ENCODE data around the gene CEP128.

The CEP128 gene

DNA sequence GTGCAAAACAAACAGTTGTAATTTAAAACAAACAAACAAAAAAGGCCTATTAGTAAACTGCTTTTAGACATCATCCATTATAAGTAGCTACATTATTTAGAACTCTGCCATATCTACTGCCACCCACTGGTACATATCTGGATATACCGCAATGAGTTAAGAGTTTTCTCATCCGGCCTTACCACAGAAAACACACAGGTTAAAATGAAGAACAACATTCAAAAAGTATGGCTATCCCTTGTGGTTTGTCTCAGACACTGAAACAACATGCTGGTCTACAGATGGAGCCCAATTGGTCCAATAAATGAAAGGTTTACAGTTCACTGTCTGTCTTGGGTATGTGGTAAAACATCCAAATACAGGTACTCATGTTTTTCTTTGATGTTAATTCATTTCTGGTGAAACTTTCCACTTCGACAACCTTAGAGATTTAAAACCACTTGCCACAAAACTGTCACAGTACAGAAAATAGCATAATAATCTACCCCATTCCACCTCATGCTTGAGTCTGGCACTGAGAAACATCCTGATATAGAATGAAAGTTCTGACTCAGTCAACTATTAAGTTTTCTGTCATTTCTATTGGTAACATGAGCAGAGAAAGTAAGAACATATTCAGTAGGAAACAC is 354.3 kb downstream of the CEP128 start:
- no peak overlapping the region for H3K4me3 ChIP-seq (ENCODE audit: low read depth, low read length)
- no peak overlapping the region for H3K27ac ChIP-seq (ENCODE audit: low read depth, low read length)
- peaks cover 13% of the 10 kb centered on the region for H3K4me1 ChIP-seq (ENCODE audit: control insufficient read depth, insufficient read depth, low read length, unreplicated experiment)
- H3K79me2 ChIP-seq (ENCODE audit: control insufficient read depth, insufficient read depth, low read length, unreplicated experiment): no peaks in the 10 kb centered on the region
- H2AFZ ChIP-seq (ENCODE audit: low read length, unreplicated experiment): no peak overlapping the region
- no peaks in the 10 kb centered on the region for H3K27me3 ChIP-seq (ENCODE audit: insufficient read depth, low read length)
- no peaks in the 10 kb centered on the region for H3K36me3 ChIP-seq (ENCODE audit: insufficient read depth, low read length)

DNA sequence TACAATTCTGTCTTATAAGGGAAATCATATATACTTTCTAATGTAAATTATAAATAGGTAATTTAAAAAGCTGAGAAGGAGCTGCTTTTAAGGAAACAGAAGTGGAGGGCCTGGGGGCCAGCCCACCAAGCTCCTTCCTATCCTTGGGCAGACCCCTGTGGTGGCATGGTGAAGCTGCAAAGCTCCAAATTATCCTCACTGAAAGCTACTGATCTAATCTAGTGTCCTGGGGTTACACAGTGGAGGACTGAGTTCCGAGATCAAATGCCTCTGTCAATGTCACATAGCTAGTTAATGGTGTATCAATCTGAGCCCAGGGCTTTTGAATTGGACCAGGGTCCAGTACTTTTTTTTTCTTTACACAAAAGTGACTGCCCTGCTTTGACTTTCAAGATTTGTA is 355.4 kb downstream of the CEP128 start:
- H2AFZ ChIP-seq (ENCODE audit: low read length, unreplicated experiment): no peak overlapping the region
- no peaks in the 10 kb centered on the region for H3K79me2 ChIP-seq (ENCODE audit: control insufficient read depth, insufficient read depth, low read length, unreplicated experiment)
- H3K27ac ChIP-seq (ENCODE audit: low read depth, low read length): no peak overlapping the region
- H3K4me1 ChIP-seq (ENCODE audit: control insufficient read depth, insufficient read depth, low read length, unreplicated experiment): peaks cover 13% of the 10 kb centered on the region
- H3K27me3 ChIP-seq (ENCODE audit: insufficient read depth, low read length): no peaks in the 10 kb centered on the region
- H3K36me3 ChIP-seq (ENCODE audit: insufficient read depth, low read length): no peaks in the 10 kb centered on the region
- no peak overlapping the region for H3K4me3 ChIP-seq (ENCODE audit: low read depth, low read length)

- H2AFZ ChIP-seq (ENCODE audit: low read length, unreplicated experiment): no peak overlapping the region
- H3K27me3 ChIP-seq (ENCODE audit: insufficient read depth, low read length): no peaks in the 10 kb centered on the region
- peaks cover 13% of the 10 kb centered on the region for H3K4me1 ChIP-seq (ENCODE audit: control insufficient read depth, insufficient read depth, low read length, unreplicated experiment)
- H3K36me3 ChIP-seq (ENCODE audit: insufficient read depth, low read length): no peaks in the 10 kb centered on the region
- no peaks in the 10 kb centered on the region for H3K79me2 ChIP-seq (ENCODE audit: control insufficient read depth, insufficient read depth, low read length, unreplicated experiment)
- no peak overlapping the region for H3K4me3 ChIP-seq (ENCODE audit: low read depth, low read length)
- no peak overlapping the region for H3K27ac ChIP-seq (ENCODE audit: low read depth, low read length)
Observed at GRCh38 chr14:80585506-80585835, 356.1 kb downstream of the CEP128 start.

GRCh38 chr14:80584744-80585505 is 356.6 kb downstream of the CEP128 start:
- no peaks in the 10 kb centered on the region for H3K79me2 ChIP-seq (ENCODE audit: control insufficient read depth, insufficient read depth, low read length, unreplicated experiment)
- no peak overlapping the region for H3K27ac ChIP-seq (ENCODE audit: low read depth, low read length)

GRCh38 chr14:80577599-80577998 is 363.9 kb downstream of the CEP128 start:
- no peaks in the 10 kb centered on the region for H3K79me2 ChIP-seq (ENCODE audit: control insufficient read depth, insufficient read depth, low read length, unreplicated experiment)
- H3K4me1 ChIP-seq (ENCODE audit: control insufficient read depth, insufficient read depth, low read length, unreplicated experiment): no peaks in the 10 kb centered on the region
- H3K36me3 ChIP-seq (ENCODE audit: insufficient read depth, low read length): no peaks in the 10 kb centered on the region
- no peaks in the 10 kb centered on the region for H3K27me3 ChIP-seq (ENCODE audit: insufficient read depth, low read length)
- no peak overlapping the region for H3K27ac ChIP-seq (ENCODE audit: low read depth, low read length)
- no peak overlapping the region for H3K4me3 ChIP-seq (ENCODE audit: low read depth, low read length)
- H2AFZ ChIP-seq (ENCODE audit: low read length, unreplicated experiment): no peak overlapping the region

More at GRCh38 chr14:80584744-80585505, 356.6 kb downstream of the CEP128 start:
- Histone ChIP-seq H3K4me3 (ENCODE audit: low read depth, low read length) (no peak overlapping the region), H3K36me3 (ENCODE audit: insufficient read depth, low read length) (no peaks in the 10 kb centered on the region), H3K4me1 (ENCODE audit: control insufficient read depth, insufficient read depth, low read length, unreplicated experiment) (peaks cover 13% of the 10 kb centered on the region), H2AFZ (ENCODE audit: low read length, unreplicated experiment) (no peak overlapping the region), H3K27me3 (ENCODE audit: insufficient read depth, low read length) (no peaks in the 10 kb centered on the region)

DNA sequence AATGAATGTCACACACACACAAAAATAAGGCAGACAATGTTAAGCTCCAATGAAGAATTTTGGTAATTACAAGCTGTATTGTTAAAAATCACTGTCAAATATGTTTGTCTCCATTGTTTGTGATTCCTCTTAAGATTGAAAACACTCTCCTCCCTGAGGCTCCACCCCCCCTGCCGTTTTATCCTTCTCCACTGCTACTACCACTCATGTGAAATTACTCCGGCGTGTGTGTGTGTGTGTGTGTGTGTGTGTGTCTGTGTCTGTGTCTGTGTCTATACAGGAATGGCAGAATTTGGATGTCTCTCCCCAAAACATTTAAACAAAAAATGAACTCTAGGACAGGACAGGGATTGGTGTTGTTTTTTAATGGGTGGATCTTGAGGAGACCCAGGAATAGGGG is 365.1 kb downstream of the CEP128 start:
- H3K36me3 ChIP-seq (ENCODE audit: insufficient read depth, low read length): no peaks in the 10 kb centered on the region
- no peak overlapping the region for H3K27ac ChIP-seq (ENCODE audit: low read depth, low read length)
- no peaks in the 10 kb centered on the region for H3K4me1 ChIP-seq (ENCODE audit: control insufficient read depth, insufficient read depth, low read length, unreplicated experiment)
- H2AFZ ChIP-seq (ENCODE audit: low read length, unreplicated experiment): no peak overlapping the region
- H3K27me3 ChIP-seq (ENCODE audit: insufficient read depth, low read length): no peaks in the 10 kb centered on the region
- H3K79me2 ChIP-seq (ENCODE audit: control insufficient read depth, insufficient read depth, low read length, unreplicated experiment): no peaks in the 10 kb centered on the region
- no peak overlapping the region for H3K4me3 ChIP-seq (ENCODE audit: low read depth, low read length)

DNA sequence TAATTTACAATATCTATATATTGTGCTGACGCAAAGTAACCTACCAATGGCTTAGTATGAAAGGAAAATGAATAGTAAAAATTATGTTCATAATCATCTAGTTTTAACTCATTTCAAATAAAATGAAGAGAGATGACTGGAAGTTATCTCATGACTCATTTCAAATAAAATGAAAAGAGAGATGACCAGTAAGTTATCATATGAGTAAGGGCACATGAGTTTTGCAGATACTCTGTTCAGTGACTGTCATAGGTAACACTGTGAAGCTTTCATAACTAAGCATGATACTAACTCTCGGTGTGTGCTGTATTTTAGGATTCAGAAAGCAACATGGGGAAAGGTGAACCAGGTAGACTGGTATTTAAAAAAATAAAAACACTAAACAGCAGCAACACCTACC is 365.8 kb downstream of the CEP128 start:
- Histone ChIP-seq H3K27me3 (ENCODE audit: insufficient read depth, low read length) (no peaks in the 10 kb centered on the region), H3K36me3 (ENCODE audit: insufficient read depth, low read length) (no peaks in the 10 kb centered on the region), H3K4me3 (ENCODE audit: low read depth, low read length) (no peak overlapping the region), H3K27ac (ENCODE audit: low read depth, low read length) (no peak overlapping the region), H3K4me1 (ENCODE audit: control insufficient read depth, insufficient read depth, low read length, unreplicated experiment) (no peaks in the 10 kb centered on the region), H3K79me2 (ENCODE audit: control insufficient read depth, insufficient read depth, low read length, unreplicated experiment) (no peaks in the 10 kb centered on the region), H2AFZ (ENCODE audit: low read length, unreplicated experiment) (no peak overlapping the region)

- Histone ChIP-seq H2AFZ (ENCODE audit: low read length, unreplicated experiment) (no peak overlapping the region), H3K27me3 (ENCODE audit: insufficient read depth, low read length) (no peaks in the 10 kb centered on the region), H3K4me1 (ENCODE audit: control insufficient read depth, insufficient read depth, low read length, unreplicated experiment) (no peaks in the 10 kb centered on the region), H3K79me2 (ENCODE audit: control insufficient read depth, insufficient read depth, low read length, unreplicated experiment) (no peaks in the 10 kb centered on the region), H3K27ac (ENCODE audit: low read depth, low read length) (no peak overlapping the region), H3K4me3 (ENCODE audit: low read depth, low read length) (no peak overlapping the region), H3K36me3 (ENCODE audit: insufficient read depth, low read length) (no peaks in the 10 kb centered on the region)
Observed at GRCh38 chr14:80572666-80573065, 368.9 kb downstream of the CEP128 start.

- no peaks in the 10 kb centered on the region for H3K27me3 ChIP-seq (ENCODE audit: insufficient read depth, low read length)
- H3K4me3 ChIP-seq (ENCODE audit: low read depth, low read length): no peak overlapping the region
- no peaks in the 10 kb centered on the region for H3K36me3 ChIP-seq (ENCODE audit: insufficient read depth, low read length)
- no peak overlapping the region for H2AFZ ChIP-seq (ENCODE audit: low read length, unreplicated experiment)
- no peak overlapping the region for H3K27ac ChIP-seq (ENCODE audit: low read depth, low read length)
- H3K4me1 ChIP-seq (ENCODE audit: control insufficient read depth, insufficient read depth, low read length, unreplicated experiment): no peaks in the 10 kb centered on the region
- no peaks in the 10 kb centered on the region for H3K79me2 ChIP-seq (ENCODE audit: control insufficient read depth, insufficient read depth, low read length, unreplicated experiment)
Observed at GRCh38 chr14:80570930-80571298, 370.6 kb downstream of the CEP128 start.

DNA sequence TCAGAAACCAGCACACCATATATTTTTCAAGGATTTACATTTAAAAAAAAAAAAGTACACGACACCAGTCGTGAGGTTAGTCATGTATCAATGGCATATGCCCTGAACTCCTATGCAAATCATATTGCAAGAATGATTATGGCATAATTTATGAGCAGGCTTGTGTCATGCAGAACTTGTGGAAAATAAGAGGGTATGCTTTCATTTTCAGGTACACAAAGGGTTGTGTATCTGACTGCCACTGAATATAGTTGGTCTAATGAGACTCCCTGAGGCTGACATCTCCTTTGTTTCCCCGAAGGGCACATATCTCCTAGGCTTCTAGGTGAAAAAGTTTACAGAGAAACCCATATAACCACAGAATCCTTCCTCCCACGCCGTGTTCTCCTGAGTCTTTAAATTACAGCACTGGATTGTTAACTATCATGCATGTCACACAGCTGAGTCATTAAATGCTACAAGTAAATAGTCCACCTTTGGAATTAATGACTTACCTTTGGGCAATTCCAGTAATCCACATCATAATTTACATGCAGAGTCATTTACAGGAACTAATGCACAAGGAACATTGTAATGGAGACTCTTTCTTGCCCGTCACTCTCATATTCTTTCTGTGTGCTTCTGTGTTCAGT is 373.5 kb downstream of the CEP128 start:
- no peak overlapping the region for H3K4me3 ChIP-seq (ENCODE audit: low read depth, low read length)
- no peak overlapping the region for H3K27ac ChIP-seq (ENCODE audit: low read depth, low read length)
- no peaks in the 10 kb centered on the region for H3K4me1 ChIP-seq (ENCODE audit: control insufficient read depth, insufficient read depth, low read length, unreplicated experiment)
- no peaks in the 10 kb centered on the region for H3K36me3 ChIP-seq (ENCODE audit: insufficient read depth, low read length)
- H2AFZ ChIP-seq (ENCODE audit: low read length, unreplicated experiment): no peak overlapping the region
- H3K27me3 ChIP-seq (ENCODE audit: insufficient read depth, low read length): no peaks in the 10 kb centered on the region
- no peaks in the 10 kb centered on the region for H3K79me2 ChIP-seq (ENCODE audit: control insufficient read depth, insufficient read depth, low read length, unreplicated experiment)

DNA sequence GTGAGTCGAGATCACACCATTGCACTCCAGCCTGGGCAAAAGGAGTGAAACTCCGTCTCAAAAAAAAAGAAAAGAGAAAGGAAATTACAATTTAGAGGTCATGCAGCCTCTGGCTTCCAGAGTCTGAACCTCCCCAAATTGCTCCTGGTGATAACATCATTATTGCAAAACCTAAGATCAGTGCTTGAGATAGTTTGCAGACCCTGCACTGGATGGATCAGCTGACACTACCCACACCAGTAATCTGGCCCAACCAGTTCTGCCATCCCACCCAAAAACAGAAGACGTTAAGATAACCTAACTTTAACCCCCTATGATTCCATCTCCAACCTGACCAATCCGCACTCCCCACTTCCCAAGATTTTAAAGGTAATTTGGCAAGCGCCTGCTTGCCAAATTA is 376.5 kb downstream of the CEP128 start:
- Histone ChIP-seq H3K36me3 (ENCODE audit: insufficient read depth, low read length) (no peaks in the 10 kb centered on the region), H3K27ac (ENCODE audit: low read depth, low read length) (no peak overlapping the region), H3K4me3 (ENCODE audit: low read depth, low read length) (no peak overlapping the region), H2AFZ (ENCODE audit: low read length, unreplicated experiment) (no peak overlapping the region), H3K79me2 (ENCODE audit: control insufficient read depth, insufficient read depth, low read length, unreplicated experiment) (no peaks in the 10 kb centered on the region), H3K4me1 (ENCODE audit: control insufficient read depth, insufficient read depth, low read length, unreplicated experiment) (no peaks in the 10 kb centered on the region), H3K27me3 (ENCODE audit: insufficient read depth, low read length) (no peaks in the 10 kb centered on the region)
